ENCODE measurements around the gene AFF3.

The AFF3 gene

DNA sequence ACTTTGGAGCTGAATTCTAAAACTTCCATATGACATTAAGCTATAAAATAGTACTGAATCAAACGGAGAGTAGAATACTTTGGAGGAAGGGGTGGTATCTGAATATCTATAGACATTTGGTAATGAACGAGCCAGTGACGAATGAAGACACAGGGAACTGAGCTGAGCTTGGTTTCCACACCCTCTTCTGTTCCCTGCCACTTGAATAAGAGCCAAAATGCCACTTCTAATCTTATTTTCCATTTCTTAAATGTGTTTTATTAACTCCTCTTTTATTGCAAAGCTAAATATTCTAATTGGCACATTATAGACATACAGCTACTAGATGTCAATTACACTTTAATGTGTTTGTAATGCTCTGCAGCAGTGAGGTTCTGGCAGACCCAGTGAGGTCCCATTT is 76.1 kb downstream of the AFF3 start:
- TF ChIP-seq, protein P1, sequence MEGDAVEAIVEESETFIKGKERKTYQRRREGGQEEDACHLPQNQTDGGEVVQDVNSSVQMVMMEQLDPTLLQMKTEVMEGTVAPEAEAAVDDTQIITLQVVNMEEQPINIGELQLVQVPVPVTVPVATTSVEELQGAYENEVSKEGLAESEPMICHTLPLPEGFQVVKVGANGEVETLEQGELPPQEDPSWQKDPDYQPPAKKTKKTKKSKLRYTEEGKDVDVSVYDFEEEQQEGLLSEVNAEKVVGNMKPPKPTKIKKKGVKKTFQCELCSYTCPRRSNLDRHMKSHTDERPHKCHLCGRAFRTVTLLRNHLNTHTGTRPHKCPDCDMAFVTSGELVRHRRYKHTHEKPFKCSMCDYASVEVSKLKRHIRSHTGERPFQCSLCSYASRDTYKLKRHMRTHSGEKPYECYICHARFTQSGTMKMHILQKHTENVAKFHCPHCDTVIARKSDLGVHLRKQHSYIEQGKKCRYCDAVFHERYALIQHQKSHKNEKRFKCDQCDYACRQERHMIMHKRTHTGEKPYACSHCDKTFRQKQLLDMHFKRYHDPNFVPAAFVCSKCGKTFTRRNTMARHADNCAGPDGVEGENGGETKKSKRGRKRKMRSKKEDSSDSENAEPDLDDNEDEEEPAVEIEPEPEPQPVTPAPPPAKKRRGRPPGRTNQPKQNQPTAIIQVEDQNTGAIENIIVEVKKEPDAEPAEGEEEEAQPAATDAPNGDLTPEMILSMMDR (IDR thresholded peaks at IDR 0.05; ENCODE audit: low read length): no peak
- no peak for TF ChIP-seq EZH2phosphoT487 (IDR thresholded peaks at IDR 0.05; ENCODE audit: low read length)
- TF ChIP-seq EZH2 (optimal IDR thresholded peaks at IDR 0.05; ENCODE audit: low read depth, low read length): no peak
- H3K9ac ChIP-seq (ENCODE audit: low read length): no peak overlapping the region
- H3K4me3 ChIP-seq (ENCODE audit: low read length): no peak overlapping the region
- no peaks in the 10 kb centered on the region for H3K4me1 ChIP-seq (ENCODE audit: low read length)
- H2AFZ ChIP-seq (ENCODE audit: low read length): no peak overlapping the region
- H3K9me2 ChIP-seq (replicated peaks; ENCODE audit: insufficient read depth, low read length): no peaks in the 10 kb centered on the region
- no peaks in the 10 kb centered on the region for H4K20me1 ChIP-seq (ENCODE audit: insufficient read depth, low read length)
- H3K27ac ChIP-seq (ENCODE audit: low read length): no peak overlapping the region
- no peaks in the 10 kb centered on the region for H3K27me3 ChIP-seq (replicated peaks; ENCODE audit: insufficient read depth, low read length)
- H3F3A ChIP-seq (ENCODE audit: insufficient read depth, low read length): no peaks in the 10 kb centered on the region
- no peaks in the 10 kb centered on the region for H3K36me3 ChIP-seq (replicated peaks; ENCODE audit: insufficient read depth, low read length)
- H3K79me2 ChIP-seq (ENCODE audit: low read length): no peaks in the 10 kb centered on the region
- no peak overlapping the region for H3K4me2 ChIP-seq (ENCODE audit: low read depth, low read length)
- DNase-seq: no peak
- H3K9me3 ChIP-seq (replicated peaks; ENCODE audit: insufficient read depth, low read length): no peaks in the 10 kb centered on the region

DNA sequence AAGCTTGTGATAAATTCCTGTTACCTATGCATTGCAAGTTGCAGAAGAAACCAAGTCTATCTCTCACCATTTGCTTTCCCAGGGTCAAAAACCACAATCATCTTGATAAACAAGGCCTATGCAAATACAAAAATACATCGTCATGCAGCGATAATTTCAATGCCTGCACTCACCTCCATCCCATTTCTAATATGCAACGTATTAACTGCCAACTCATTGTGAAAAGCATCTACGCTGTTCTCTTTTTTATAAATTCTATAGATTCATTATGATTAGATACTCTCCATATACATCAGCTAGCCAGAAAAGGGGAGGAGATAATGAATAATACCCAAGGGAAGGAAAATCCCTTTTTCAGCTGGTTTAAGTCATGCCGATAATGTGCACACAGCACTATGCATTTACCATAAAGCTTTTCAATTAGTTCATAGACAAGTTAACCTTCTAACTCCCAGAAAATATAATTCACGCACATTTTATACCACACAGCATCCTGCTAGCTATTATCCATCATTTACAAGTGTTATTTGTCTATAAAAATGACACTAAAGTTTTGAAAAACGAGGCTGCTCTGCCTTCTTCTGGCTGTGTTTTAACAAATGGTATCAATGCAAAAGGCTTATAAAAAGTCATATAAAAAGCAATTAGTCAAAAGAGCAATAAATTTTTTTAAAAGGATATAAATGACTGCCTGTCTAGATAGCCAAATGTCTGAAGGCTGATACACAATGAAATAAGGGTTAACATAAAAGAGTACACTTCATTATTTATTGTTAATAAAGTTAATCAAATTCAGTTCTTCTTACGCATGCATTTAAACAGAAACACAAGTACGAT is 77.6 kb downstream of the AFF3 start:
- no peak for TF ChIP-seq EZH2 (optimal IDR thresholded peaks at IDR 0.05; ENCODE audit: low read depth, low read length)
- no peak for TF ChIP-seq EZH2phosphoT487 (IDR thresholded peaks at IDR 0.05; ENCODE audit: low read length)
- TF ChIP-seq, protein P1 (IDR thresholded peaks at IDR 0.05; ENCODE audit: low read length): no peak
- no peaks in the 10 kb centered on the region for H3K4me1 ChIP-seq (ENCODE audit: low read length)
- no peak overlapping the region for H3K27ac ChIP-seq (ENCODE audit: low read length)
- no peak for DNase-seq
- H2AFZ ChIP-seq (ENCODE audit: low read length): no peak overlapping the region
- no peaks in the 10 kb centered on the region for H3F3A ChIP-seq (ENCODE audit: insufficient read depth, low read length)
- no peak overlapping the region for H3K4me2 ChIP-seq (ENCODE audit: low read depth, low read length)
- H3K9ac ChIP-seq (ENCODE audit: low read length): no peak overlapping the region
- no peaks in the 10 kb centered on the region for H3K79me2 ChIP-seq (ENCODE audit: low read length)
- H4K20me1 ChIP-seq (ENCODE audit: insufficient read depth, low read length): no peaks in the 10 kb centered on the region
- H3K27me3 ChIP-seq (replicated peaks; ENCODE audit: insufficient read depth, low read length): no peaks in the 10 kb centered on the region
- H3K4me3 ChIP-seq (ENCODE audit: low read length): no peak overlapping the region
- no peaks in the 10 kb centered on the region for H3K9me3 ChIP-seq (replicated peaks; ENCODE audit: insufficient read depth, low read length)
- no peaks in the 10 kb centered on the region for H3K36me3 ChIP-seq (replicated peaks; ENCODE audit: insufficient read depth, low read length)
- no peaks in the 10 kb centered on the region for H3K9me2 ChIP-seq (replicated peaks; ENCODE audit: insufficient read depth, low read length)

DNA sequence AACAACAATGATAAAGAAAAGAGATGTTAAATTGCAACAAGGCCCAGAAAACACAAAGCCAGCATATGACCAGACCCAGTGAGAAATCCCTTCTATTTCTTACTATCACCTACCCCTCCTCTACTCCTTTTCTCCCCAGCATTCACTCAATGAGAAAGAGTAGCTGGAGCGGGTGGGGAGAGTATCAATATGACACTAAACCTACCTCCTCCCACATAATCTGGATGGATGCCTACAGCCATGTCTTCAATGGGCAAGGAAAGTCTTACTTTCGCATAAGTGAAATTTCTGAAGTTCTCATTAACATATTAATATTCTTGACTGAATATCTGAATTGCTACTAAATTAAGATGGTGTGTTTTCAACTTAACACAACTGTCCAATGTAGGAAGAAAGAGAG is 78.2 kb downstream of the AFF3 start:
- Histone ChIP-seq H3K4me2 (ENCODE audit: low read depth, low read length) (no peak overlapping the region), H4K20me1 (ENCODE audit: insufficient read depth, low read length) (no peaks in the 10 kb centered on the region), H3K9me2 (replicated peaks; ENCODE audit: insufficient read depth, low read length) (no peaks in the 10 kb centered on the region), H2AFZ (ENCODE audit: low read length) (no peak overlapping the region), H3K27ac (ENCODE audit: low read length) (no peak overlapping the region), H3K79me2 (ENCODE audit: low read length) (no peaks in the 10 kb centered on the region), H3K4me3 (ENCODE audit: low read length) (no peak overlapping the region), H3K4me1 (ENCODE audit: low read length) (no peaks in the 10 kb centered on the region), H3K9me3 (replicated peaks; ENCODE audit: insufficient read depth, low read length) (no peaks in the 10 kb centered on the region), H3K9ac (ENCODE audit: low read length) (no peak overlapping the region), H3F3A (ENCODE audit: insufficient read depth, low read length) (no peaks in the 10 kb centered on the region), H3K27me3 (replicated peaks; ENCODE audit: insufficient read depth, low read length) (no peaks in the 10 kb centered on the region), H3K36me3 (replicated peaks; ENCODE audit: insufficient read depth, low read length) (no peaks in the 10 kb centered on the region)
- TF ChIP-seq, protein P1 (IDR thresholded peaks at IDR 0.05; ENCODE audit: low read length): no peak
- TF ChIP-seq EZH2 (optimal IDR thresholded peaks at IDR 0.05; ENCODE audit: low read depth, low read length) (no peak), EZH2phosphoT487 (IDR thresholded peaks at IDR 0.05; ENCODE audit: low read length) (no peak)
- no peak for DNase-seq
